Lower leg skin (tissue), 3 donors: ENCODE results near the gene DOK5.

Source experiments
- POLR2A ChIP-seq, 2 donors: fragments of 450-650 bp; IDR thresholded peaks; one replicate each; pipeline ENCODE4 v1.6.1; 2016 to 2017; ENCODE audit warnings: antibody characterized with exemption in 2 of 2, mild to moderate bottlenecking in 1 of 2, moderate library complexity in 1 of 2
- TF ChIP-seq, protein P1 (sequence below), 3 donors: fragments of 450-650 bp; IDR thresholded peaks; one replicate each; pipeline ENCODE4 v1.5.1; 2016; ENCODE audit warnings: antibody characterized with exemption in 3 of 3, mild to moderate bottlenecking in 3 of 3, moderate library complexity in 2 of 3

DNA sequence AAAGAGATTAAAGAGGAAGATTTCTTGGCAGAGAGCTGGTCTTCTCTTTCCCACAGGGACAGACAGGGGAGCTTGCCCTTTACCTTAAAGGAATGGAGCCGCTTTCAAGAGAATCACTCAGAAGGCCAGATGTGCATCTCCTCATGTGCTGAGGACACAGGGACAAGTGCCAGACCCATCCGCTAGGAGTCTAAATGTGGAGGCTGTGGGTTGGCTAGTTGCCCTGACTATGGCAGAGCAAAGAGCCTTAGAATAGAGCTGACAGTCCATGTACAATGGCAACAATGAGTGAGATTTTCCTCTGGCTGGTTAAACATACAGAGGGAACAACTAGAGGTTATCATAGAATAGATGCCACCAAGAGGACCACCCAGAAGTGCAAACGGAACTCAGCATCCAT is 7.3 kb upstream of the DOK5 start:
- TF ChIP-seq, protein P1, sequence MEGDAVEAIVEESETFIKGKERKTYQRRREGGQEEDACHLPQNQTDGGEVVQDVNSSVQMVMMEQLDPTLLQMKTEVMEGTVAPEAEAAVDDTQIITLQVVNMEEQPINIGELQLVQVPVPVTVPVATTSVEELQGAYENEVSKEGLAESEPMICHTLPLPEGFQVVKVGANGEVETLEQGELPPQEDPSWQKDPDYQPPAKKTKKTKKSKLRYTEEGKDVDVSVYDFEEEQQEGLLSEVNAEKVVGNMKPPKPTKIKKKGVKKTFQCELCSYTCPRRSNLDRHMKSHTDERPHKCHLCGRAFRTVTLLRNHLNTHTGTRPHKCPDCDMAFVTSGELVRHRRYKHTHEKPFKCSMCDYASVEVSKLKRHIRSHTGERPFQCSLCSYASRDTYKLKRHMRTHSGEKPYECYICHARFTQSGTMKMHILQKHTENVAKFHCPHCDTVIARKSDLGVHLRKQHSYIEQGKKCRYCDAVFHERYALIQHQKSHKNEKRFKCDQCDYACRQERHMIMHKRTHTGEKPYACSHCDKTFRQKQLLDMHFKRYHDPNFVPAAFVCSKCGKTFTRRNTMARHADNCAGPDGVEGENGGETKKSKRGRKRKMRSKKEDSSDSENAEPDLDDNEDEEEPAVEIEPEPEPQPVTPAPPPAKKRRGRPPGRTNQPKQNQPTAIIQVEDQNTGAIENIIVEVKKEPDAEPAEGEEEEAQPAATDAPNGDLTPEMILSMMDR (IDR thresholded peaks at IDR 0.05), result no peak
- no peak for TF ChIP-seq POLR2A (IDR thresholded peaks at IDR 0.05)
